HG03342 (cell line): Measurements from ENCODE around the gene SLC23A2.
"Not testable (repeated sequence)": the region's sequence is repeated elsewhere in the genome, so short reads cannot be mapped to it uniquely, and the experiment has no call there.

Experiments
- ATAC-seq: cut with Tn5 transposase; IDR thresholded peaks from one replicate; pipeline ENCODE4 v1.9.1; 2021; ENCODE audit warnings: mild to moderate bottlenecking, moderate library complexity; ENCODE audit not compliant: unreplicated experiment

Gene SLC23A2

GRCh38 chr20:5013682-5014447, 12.6 kb upstream of the SLC23A2 start:
- no peak for ATAC-seq

GRCh38 chr20:5008759-5009158, 7.4 kb upstream of the SLC23A2 start:
- no peak for ATAC-seq

- no peak for ATAC-seq
These were observed 4.0 kb upstream of the SLC23A2 start for GRCh38 chr20:5005326-5005725.

GRCh38 chr20:5004825-5005224, 3.5 kb upstream of the SLC23A2 start:
- not testable (repeated sequence) for ATAC-seq

DNA sequence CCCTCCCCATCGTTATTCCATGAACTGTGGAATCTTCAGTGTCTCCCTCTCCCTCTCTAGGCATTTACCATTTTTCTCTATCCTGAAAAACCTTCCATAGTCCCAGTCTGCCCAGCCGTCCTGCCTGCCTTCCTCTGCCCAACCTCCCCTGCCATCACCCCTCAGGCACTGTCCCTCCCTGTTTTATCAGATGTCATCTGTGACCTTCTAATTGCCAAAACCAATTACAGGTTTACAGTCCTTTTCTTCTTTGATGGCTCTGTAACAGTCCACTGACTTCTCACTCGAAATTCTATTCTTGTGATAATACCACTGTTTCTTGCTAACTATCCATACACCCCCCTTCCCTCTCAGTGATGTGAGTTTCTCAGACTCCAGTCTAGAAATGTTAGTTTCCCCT, 2.3 kb upstream of the SLC23A2 start:
- no peak for ATAC-seq

DNA sequence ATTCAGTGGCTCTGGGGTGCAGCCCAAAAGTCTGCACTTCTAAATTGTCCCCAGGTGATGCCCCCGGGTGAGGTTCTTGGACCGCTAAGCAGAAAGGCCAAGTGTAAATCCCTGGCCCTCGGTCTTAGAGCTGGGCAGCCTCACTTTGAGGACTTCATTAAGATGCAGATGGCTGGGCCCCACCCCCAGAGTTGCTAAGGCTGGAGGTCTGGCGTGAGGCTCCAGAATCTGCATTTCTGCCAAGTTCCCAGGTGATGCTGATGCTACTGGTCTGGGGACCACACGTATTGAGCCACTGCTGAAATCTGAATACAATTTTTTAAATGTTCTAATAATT, 735 bp upstream of the SLC23A2 start:
- no peak for ATAC-seq

DNA sequence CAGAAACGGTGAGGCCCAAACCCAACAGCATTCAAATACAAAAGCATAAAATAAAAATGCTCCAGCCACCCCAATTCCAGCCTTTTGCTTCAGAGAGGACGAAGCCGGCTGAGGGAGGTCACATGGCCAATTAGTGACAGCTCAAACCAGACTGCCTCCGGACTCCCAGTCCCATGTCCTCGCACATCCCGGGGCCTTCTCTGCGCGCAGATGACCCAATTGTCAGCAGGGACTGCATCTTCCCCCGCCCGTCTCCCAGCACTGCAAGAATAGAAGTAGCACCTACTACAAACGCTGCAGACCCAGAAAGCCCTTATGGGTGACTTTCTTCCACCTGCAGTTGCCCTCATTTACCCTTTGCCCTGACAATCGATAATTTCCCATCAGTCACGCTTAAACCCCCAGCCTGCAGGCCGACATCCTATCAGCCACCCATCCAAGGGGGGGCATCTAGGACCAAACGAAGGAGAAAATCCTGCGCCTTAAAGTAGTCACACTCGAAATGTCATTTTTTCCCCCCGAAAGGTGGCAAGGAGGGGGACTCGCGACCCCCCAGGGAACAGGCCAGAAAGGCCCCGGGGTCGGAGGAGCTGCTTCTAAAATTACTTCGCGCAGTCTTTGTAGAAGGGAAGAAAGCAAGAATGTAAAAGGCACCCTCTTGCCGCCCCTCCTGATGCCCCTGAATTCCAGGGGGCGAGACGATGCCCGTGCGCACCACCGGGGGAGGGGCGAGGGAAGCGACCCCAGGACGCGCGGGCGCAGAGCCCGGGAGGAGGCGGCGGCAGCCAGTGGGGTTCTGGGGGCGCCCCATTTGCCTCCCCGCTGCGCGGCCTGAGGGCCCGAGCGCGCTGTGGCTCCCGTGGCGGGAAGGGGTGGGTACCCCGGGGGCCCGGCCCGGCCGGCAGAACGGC, 792 bp downstream of the SLC23A2 start:
- no peak for ATAC-seq

GRCh38 chr20:4999788-5000187, 1.5 kb downstream of the SLC23A2 start:
- ATAC-seq = no peak

DNA sequence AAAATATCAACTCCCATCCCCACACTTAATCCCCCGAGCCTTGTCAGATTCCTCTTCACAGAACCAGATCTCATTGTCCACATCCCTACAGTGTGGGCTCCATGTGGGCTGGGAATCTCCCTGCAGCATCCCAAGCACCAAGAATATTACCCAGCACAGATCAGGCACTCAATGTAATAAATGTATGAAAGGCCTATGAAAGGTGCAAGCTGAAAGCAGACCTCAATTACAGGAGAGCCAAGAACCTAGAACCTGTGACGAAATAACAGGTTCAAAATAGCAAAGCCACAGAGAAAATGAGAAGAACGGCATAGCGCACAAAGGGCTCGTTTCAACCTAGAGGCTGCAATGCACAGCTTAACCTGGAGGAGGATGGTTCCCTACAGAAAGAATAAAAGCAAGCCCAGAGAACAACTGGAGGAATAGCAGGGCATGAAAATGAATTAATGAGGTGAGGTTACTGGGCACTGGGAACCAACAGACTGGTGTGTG, 3.1 kb downstream of the SLC23A2 start:
- ATAC-seq = no peak

GRCh38 chr20:4997222-4997621, 4.1 kb downstream of the SLC23A2 start:
- ATAC-seq = no peak

- ATAC-seq = no peak
These were observed 11.7 kb downstream of the SLC23A2 start for GRCh38 chr20:4989570-4989969.

- no peak for ATAC-seq
These were observed 14.2 kb downstream of the SLC23A2 start for GRCh38 chr20:4987130-4987529.

DNA sequence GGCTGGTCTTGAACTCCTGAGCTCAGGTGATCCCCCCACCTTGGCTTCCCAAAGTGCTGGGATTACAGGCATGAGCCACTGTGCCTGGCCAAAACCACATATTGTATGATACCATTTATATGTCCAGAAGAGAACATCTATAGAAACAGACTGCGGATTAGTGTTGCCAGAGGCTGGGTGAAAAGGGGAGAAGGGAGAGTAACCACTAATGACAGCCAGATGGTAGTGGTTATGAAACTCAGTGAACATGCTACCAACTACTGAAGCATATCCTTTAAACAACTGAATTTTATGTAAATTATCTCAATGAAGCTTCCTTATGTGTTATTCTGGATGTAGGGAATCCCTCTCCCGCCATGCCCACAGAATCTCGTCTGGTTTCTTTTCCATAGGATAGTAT, 15.7 kb downstream of the SLC23A2 start:
- no peak for ATAC-seq

DNA sequence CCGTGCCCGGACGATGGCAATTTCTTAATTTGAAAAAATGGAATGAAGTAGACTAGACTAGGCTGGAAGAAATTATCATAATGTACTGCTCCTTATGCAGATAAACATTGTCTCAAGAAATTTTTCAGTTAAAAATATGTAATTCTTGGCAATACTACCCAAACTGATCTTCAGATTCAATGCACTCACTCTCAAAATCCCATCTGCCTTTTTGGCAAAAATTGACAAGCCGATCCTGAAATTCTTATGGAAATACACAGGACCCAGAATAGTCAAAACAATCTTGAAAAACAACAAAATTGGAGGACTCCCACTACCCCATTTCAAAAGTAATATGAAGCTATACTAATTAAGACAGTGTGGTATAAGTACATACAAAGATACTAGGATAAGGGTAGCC, 19.0 kb downstream of the SLC23A2 start:
- ATAC-seq = no peak

DNA sequence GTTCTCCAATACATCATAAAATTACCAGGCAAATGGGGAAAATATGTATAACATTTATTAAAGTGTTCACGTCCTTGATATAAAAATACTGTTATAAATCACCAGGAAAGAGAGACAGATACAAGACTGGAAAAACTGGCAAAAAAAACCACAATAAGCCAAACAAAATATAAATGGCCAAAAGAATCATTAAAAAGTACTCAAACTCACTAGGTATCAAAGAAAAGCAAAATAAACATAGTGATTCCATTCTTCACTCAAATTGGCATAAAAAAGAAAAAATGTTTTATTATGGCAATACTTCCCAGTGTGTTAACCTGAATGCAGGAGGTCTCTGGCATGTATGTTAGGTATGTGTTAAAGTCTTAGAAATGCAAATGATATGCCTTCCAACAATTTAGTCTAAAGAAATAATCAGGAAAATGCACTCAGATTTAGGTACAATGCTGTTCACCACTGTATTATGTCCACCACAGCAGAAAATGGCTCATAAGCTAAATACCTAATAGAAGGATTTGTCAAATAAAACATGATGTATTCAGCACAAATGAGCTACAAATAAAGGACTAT, 21.4 kb downstream of the SLC23A2 start:
- ATAC-seq = no peak

DNA sequence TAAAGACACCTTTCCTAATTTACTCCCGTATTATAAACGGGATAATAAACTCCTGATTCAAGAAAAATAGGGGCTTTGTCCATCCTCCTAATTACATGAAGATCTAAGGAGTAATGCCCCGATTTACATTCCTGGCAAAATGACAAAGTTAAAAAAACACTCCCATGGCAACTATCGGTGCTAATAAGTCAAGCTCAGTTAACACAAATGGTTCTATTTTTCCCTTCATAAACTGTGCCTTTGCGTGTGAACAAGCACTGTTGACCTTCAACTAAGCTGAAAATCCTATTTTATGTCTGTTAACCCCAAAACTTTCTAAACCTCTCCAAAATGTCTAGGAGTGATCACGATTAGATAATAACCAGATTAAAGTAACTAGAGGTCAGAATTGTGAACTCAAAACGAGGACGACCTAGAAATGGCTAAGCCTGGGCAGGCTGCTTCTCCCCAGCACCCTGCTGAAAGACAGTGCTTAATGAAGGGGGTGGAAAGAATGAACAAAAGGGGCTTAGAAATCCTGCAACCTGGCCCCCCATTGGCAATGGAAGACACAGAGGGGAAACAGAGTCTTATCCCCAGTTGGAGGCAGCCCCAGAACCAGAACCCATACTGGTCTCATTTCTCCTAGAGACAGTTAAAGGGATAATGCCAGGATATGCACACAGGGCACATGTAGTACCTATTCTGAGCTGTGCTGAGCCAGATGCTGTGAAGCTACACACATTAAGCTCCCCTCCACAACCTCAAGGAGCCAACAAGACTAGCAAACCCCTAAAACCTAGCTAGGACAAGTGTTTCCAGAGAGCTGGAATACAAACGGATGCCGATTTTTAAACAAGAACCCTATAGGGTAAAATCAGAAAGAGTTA, 23.0 kb downstream of the SLC23A2 start:
- no peak for ATAC-seq

GRCh38 chr20:4976014-4976413, 25.3 kb downstream of the SLC23A2 start:
- ATAC-seq = not testable (repeated sequence)

GRCh38 chr20:4973330-4974097, 27.8 kb downstream of the SLC23A2 start:
- ATAC-seq = peak; percentile 74

DNA sequence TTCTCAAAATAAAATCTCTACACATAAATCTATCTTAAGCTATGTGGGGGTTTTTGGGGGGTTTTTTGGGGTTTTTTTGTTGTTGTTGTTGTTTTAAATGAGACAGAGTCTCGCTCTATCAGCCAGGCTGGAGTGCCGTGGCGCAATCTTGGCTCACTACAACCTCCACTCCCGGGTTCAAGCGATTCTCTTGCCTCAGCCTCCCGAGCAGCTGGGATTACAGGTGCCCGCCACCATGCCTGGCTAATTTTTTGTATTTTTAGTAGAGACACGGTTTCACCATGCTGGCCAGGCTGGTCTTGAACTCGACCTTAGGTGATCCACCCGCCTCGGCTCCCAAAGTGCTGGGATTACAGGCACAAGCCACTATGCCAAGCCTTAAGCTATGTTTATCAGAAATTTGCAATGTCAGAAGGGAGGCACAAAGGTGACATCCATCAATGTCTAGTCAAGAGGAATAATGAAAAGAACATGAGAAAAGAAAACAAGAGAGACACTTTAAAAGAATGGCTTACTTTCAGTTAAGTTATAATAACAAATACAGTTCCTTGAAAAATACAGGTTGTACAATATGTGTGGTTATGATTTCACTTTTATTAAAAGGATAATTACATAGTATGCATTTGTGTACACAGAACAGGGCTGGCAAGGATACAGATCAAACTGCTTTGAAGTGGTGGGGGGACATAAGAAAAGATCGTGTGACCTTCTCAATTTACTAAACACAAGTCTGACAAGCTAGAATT, 28.6 kb downstream of the SLC23A2 start:
- no peak for ATAC-seq
